A549 treated with dexamethasone at 1 μM for 4 hours (cell line): ENCODE data around the gene NCAPD2. TPM values are rescaled to one million over a fixed set of nuclear protein-coding genes. Genes with fewer than 3 reads are reported as not detected.

Experiments
- total RNA-seq: library from RNA; stranded (reverse); fragments of 200-300 nt; extraction: Qiagen RNA extraction; gene quantifications from 5 replicates; pipeline ENCODE4 v1.2.3, GENCODE V29; 2022

NCAPD2 gene
- total RNA-seq = 44.6 to 67.9 TPM (median 62.9 TPM) in 5 replicates

GRCh38 chr12:6493497-6494257, at the start of gene NCAPD2:
TSS of gene NCAPD2 (plus strand) at chr12:6494102. CDS start at chr12:6495099, 997 bp downstream.

GRCh38 chr12:6444704-6445688, 48.9 kb upstream of the NCAPD2 start, which contains the start of gene CD27:
TSS of gene CD27 (plus strand) at chr12:6444955. CDS start at chr12:6445096, 141 bp downstream.

DNA sequence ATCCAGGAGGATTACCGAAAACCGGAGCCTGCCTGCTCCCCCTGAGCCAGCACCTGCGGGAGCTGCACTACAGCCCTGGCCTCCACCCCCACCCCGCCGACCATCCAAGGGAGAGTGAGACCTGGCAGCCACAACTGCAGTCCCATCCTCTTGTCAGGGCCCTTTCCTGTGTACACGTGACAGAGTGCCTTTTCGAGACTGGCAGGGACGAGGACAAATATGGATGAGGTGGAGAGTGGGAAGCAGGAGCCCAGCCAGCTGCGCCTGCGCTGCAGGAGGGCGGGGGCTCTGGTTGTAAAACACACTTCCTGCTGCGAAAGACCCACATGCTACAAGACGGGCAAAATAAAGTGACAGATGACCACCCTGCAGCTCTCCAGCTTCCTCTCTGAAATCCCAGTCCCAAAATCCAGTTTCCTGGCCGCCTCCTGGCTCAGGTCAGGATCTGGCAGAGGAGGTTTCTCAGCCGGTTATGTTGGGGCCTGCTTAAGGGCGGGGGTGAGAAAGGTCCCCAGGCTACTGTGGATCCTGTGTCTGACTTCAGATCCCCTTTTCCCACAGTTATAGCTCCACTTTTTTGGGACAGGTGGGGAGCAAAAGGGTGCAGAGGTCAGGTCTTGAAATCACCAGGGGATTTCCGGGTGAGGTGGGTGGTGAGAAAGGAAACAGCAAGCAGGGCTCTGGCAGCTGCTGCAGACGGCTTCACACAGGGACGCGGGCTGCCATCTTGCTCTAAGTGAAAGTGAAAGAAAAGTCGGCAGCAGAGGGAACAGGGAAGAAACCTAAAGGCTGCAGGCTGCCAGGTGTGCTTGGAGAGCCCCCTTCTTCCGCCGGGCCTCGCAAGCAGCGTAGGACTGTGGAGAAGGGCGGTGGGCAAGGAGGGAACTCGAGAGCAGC, 42.3 kb upstream of the NCAPD2 start, which contains the start of gene TAPBPL:
TSS of gene TAPBPL (plus strand) at position 695 of the 897 bp plus-strand sequence. CDS start 207 bp downstream, outside the sequence.

GRCh38 chr12:6470375-6471163, 23.3 kb upstream of the NCAPD2 start, which contains the start of gene VAMP1:
TSS of gene VAMP1 (minus strand) at chr12:6470677. CDS start at chr12:6470531, 146 bp downstream.

DNA sequence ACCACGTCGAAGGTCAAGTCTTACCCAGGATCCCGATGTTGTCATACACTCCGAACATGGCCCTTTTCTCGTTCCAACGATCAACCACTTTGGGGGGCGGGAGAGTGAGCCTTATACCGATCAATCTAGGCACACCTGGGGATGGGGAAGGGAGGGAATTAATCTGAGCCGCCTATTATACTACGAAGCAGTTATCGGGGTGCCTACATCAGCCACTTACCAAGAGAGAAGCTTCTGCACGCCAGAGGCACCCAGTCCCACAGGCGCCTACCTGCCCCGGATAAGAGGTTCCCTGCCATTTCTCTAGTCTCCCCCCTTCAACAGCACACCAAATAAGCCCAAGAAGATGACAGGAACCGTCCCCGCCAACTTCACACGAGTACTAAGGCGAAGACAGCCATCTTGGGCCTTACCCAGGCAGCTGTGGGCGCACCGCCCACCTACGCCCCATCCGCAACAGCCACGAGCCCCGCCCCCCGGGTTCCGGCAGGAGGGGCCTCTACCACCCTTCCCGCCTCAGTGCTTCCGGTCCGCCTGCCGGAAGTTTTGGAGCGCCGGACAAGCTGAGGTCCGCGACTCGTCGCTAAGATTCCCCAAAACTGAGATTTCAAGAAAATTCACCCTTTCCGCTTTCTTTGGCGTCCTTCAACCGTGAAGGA, 935 bp upstream of the NCAPD2 start, which contains the start of gene MRPL51:
TSS of gene MRPL51 (minus strand) at position 425 of the 659 bp plus-strand sequence. CDS start at position 299, 126 bp downstream.

GRCh38 chr12:6533923-6534694, 40.2 kb downstream of the NCAPD2 start, which contains the start of gene GAPDH:
TSS of gene GAPDH (plus strand) at chr12:6534517. CDS start at chr12:6534833, 316 bp downstream.

Other genes starting within 250 kb of the NCAPD2 start
- gene PLEKHG6, start 183.4 kb upstream of the NCAPD2 start, total RNA-seq = 0.22 to 0.35 TPM (median 0.26 TPM) in 5 replicates
- 472 to 566 TPM (median 544 TPM) in 5 replicates for gene TNFRSF1A, start 152.0 kb upstream of the NCAPD2 start, total RNA-seq
- 16.8 to 31.6 TPM (median 27.9 TPM) in 5 replicates for gene SCNN1A, start 118.5 kb upstream of the NCAPD2 start, total RNA-seq
- gene LTBR, start 109.9 kb upstream of the NCAPD2 start, total RNA-seq = 192 to 255 TPM (median 245 TPM) in 5 replicates
- not detected in 5 replicates for gene CD27, start 49.1 kb upstream of the NCAPD2 start, total RNA-seq
- gene TAPBPL, start 42.1 kb upstream of the NCAPD2 start, total RNA-seq = 3.1 to 3.6 TPM (median 3.5 TPM) in 5 replicates
- 8.7 to 13.1 TPM (median 12.6 TPM) in 5 replicates for gene VAMP1, start 23.4 kb upstream of the NCAPD2 start, total RNA-seq
- 277 to 325 TPM (median 291 TPM) in 5 replicates for gene MRPL51, start 840 bp upstream of the NCAPD2 start, total RNA-seq
- gene GAPDH, start 40.4 kb downstream of the NCAPD2 start, total RNA-seq = 6,774 to 8,699 TPM (median 8,412 TPM) in 5 replicates
- gene IFFO1, start 61.9 kb downstream of the NCAPD2 start, total RNA-seq = 1.3 to 2.0 TPM (median 1.5 TPM) in 5 replicates
- 84.8 to 101 TPM (median 93.6 TPM) in 5 replicates for gene NOP2, start 74.2 kb downstream of the NCAPD2 start, total RNA-seq
- 61.0 to 71.4 TPM (median 66.7 TPM) in 5 replicates for gene CHD4, start 113.3 kb downstream of the NCAPD2 start, total RNA-seq
- 0.51 to 0.87 TPM (median 0.71 TPM) in 5 replicates for gene LPAR5, start 141.9 kb downstream of the NCAPD2 start, total RNA-seq
- gene ACRBP, start 153.3 kb downstream of the NCAPD2 start, total RNA-seq = 0.13 to 0.23 TPM (median 0.19 TPM) in 5 replicates
- gene ING4, start 169.0 kb downstream of the NCAPD2 start, total RNA-seq = 11.8 to 15.1 TPM (median 12.9 TPM) in 5 replicates
- 49.3 to 61.4 TPM (median 58.0 TPM) in 5 replicates for gene ZNF384, start 195.3 kb downstream of the NCAPD2 start, total RNA-seq
- 0.56 to 1.0 TPM (median 0.96 TPM) in 5 replicates for gene PIANP, start 206.7 kb downstream of the NCAPD2 start, total RNA-seq
- 46.5 to 53.0 TPM (median 52.7 TPM) in 5 replicates for gene COPS7A, start 229.9 kb downstream of the NCAPD2 start, total RNA-seq